Measurements from ENCODE around the gene FHOD3.

- TF ChIP-seq REST (IDR thresholded peaks at IDR 0.05) (no peak), YY1 (IDR thresholded peaks at IDR 0.05) (no peak), CTCF (IDR thresholded peaks at IDR 0.05; ENCODE audit: low read depth, low read length, missing input control) (no peak), ATF3 (IDR thresholded peaks at IDR 0.05) (no peak), ZBTB33 (IDR thresholded peaks at IDR 0.05) (no peak), EGR1 (IDR thresholded peaks at IDR 0.05; ENCODE audit: low read depth in 2 of 2) (no peak), RAD21 (IDR thresholded peaks at IDR 0.05) (no peak), GABPA (IDR thresholded peaks at IDR 0.05 in 1 of 2, conservative IDR thresholded peaks at IDR 0.05 in 1 of 2) (no peak), TAF1 (conservative IDR thresholded peaks at IDR 0.05) (no peak)
Observed at GRCh38 chr18:36496022-36496421, 198.5 kb downstream of the FHOD3 start.
